ENCODE results near the gene MLN.

The MLN gene

GRCh38 chr6:33813990-33814985, 10.5 kb upstream of the MLN start:
- DNase-seq (ENCODE audit: low read depth), result no peak

GRCh38 chr6:33813246-33813904, 9.6 kb upstream of the MLN start:
- DNase-seq (ENCODE audit: low read depth), result no peak

GRCh38 chr6:33812669-33813068, 8.9 kb upstream of the MLN start:
- DNase-seq (ENCODE audit: low read depth), result no peak

- no peak for DNase-seq (ENCODE audit: low read depth)
These were observed 5.8 kb upstream of the MLN start for GRCh38 chr6:33809594-33809993.

- DNase-seq (ENCODE audit: low read depth), result no peak
These were observed 4.9 kb upstream of the MLN start for GRCh38 chr6:33808641-33809180.

- no peak for DNase-seq (ENCODE audit: low read depth)
These were observed 3.8 kb upstream of the MLN start for GRCh38 chr6:33807606-33808005.

- DNase-seq (ENCODE audit: low read depth), result no peak
These were observed 3.0 kb upstream of the MLN start for GRCh38 chr6:33806841-33807240.

- DNase-seq (ENCODE audit: low read depth), result no peak
These were observed 1.4 kb downstream of the MLN start for GRCh38 chr6:33802186-33802958.

- DNase-seq (ENCODE audit: low read depth), result no peak
These were observed 2.2 kb downstream of the MLN start for GRCh38 chr6:33801611-33802010.

- no peak for DNase-seq (ENCODE audit: low read depth)
These were observed 3.4 kb downstream of the MLN start for GRCh38 chr6:33800248-33800969.

- DNase-seq (ENCODE audit: low read depth), result no peak
These were observed 4.2 kb downstream of the MLN start for GRCh38 chr6:33799454-33800113.

- no peak for DNase-seq (ENCODE audit: low read depth)
These were observed 5.4 kb downstream of the MLN start for GRCh38 chr6:33798343-33798848.

- DNase-seq (ENCODE audit: low read depth), result no peak
These were observed 6.0 kb downstream of the MLN start for GRCh38 chr6:33797626-33798342.

GRCh38 chr6:33794910-33795623, 8.7 kb downstream of the MLN start:
- no peak for DNase-seq (ENCODE audit: low read depth)

- no peak for DNase-seq (ENCODE audit: low read depth)
These were observed 10.8 kb downstream of the MLN start for GRCh38 chr6:33792981-33793380.

GRCh38 chr6:33791620-33792019, 12.2 kb downstream of the MLN start:
- DNase-seq (ENCODE audit: low read depth), result no peak

GRCh38 chr6:33790910-33791309, 12.9 kb downstream of the MLN start:
- no peak for DNase-seq (ENCODE audit: low read depth)

GRCh38 chr6:33790379-33790778, 13.4 kb downstream of the MLN start:
- DNase-seq (ENCODE audit: low read depth), result no peak

GRCh38 chr6:33789550-33789895, 14.3 kb downstream of the MLN start:
- no peak for DNase-seq (ENCODE audit: low read depth)

Data from activated T-helper 1 cell treated with Interleukin-2 at 50 U/mL for 16 hours (primary cell).